Right kidney (tissue), 9 donors: ENCODE data around the gene ZFR2.
"Not testable (repeated sequence)": the region's sequence is repeated elsewhere in the genome, so short reads cannot be mapped to it uniquely, and the experiment has no call there.

ENCODE experiments used
- DNase-seq: peaks from one replicate; pipeline ENCODE4 v3.0.0-alpha.2; 2016
- long read RNA-seq, 8 donors: transcript quantifications; one replicate each; lab custom pipeline, GENCODE V29; 2026

ZFR2 gene
- long read RNA-seq, donor 1, result 0 reads
- long read RNA-seq, donor 2, result 0 reads
- long read RNA-seq, donor 3, result 0 reads
- long read RNA-seq, donor 4, result 0 reads
- long read RNA-seq, donor 5, partial matches to known transcripts, result 0 of 1 reads
- long read RNA-seq, donor 5, other reads (novel, unspliced or antisense), result 0 of 1 reads
- long read RNA-seq, donor 6, partial matches to known transcripts, result 0 of 1 reads
- long read RNA-seq, donor 6, other reads (novel, unspliced or antisense), result 0 of 1 reads
- long read RNA-seq, donor 7, result 0 reads
- long read RNA-seq, donor 8, partial matches to known transcripts, result 0 of 1 reads
- long read RNA-seq, donor 8, other reads (novel, unspliced or antisense), result 0 of 1 reads

GRCh38 chr19:3868770-3869456 lies at the start of gene ZFR2:
Gene ZFR2, minus strand, starts transcription at chr19:3869038. Its CDS starts 21 bp downstream, at chr19:3869017.
- DNase-seq, result no peak

GRCh38 chr19:3916033-3916432 lies 47.2 kb upstream of the ZFR2 start:
- DNase-seq, result no peak

GRCh38 chr19:3914199-3914598 lies 45.4 kb upstream of the ZFR2 start:
- no peak for DNase-seq

GRCh38 chr19:3910105-3910504 lies 41.3 kb upstream of the ZFR2 start:
- no peak for DNase-seq

GRCh38 chr19:3908266-3909054 lies 39.6 kb upstream of the ZFR2 start:
- no peak for DNase-seq

GRCh38 chr19:3907626-3908265 lies 38.9 kb upstream of the ZFR2 start:
- no peak for DNase-seq

- DNase-seq, result no peak
Measured at GRCh38 chr19:3904233-3904632, 35.4 kb upstream of the ZFR2 start.

- no peak for DNase-seq
Measured at GRCh38 chr19:3902317-3902973, 33.6 kb upstream of the ZFR2 start.

- no peak for DNase-seq
Measured at GRCh38 chr19:3899531-3900294, 30.9 kb upstream of the ZFR2 start.

- no peak for DNase-seq
Measured at GRCh38 chr19:3898426-3898825, 29.6 kb upstream of the ZFR2 start.

GRCh38 chr19:3897936-3898335 lies 29.1 kb upstream of the ZFR2 start:
- DNase-seq, result no peak

GRCh38 chr19:3895788-3896187 lies 26.9 kb upstream of the ZFR2 start:
- no peak for DNase-seq

- DNase-seq, result not testable (repeated sequence)
Measured at GRCh38 chr19:3894959-3895358, 26.1 kb upstream of the ZFR2 start.

- no peak for DNase-seq
Measured at GRCh38 chr19:3893509-3894179, 24.8 kb upstream of the ZFR2 start.

GRCh38 chr19:3890591-3890990 lies 21.8 kb upstream of the ZFR2 start:
- no peak for DNase-seq

GRCh38 chr19:3882041-3882384 lies 13.2 kb upstream of the ZFR2 start:
- DNase-seq, result no peak

GRCh38 chr19:3881272-3882040 lies 12.6 kb upstream of the ZFR2 start:
- DNase-seq, result no peak

GRCh38 chr19:3880471-3881271 lies 11.8 kb upstream of the ZFR2 start, which contains the start of gene ATCAY:
Gene ATCAY, plus strand, starts transcription at chr19:3880685. Its CDS starts 5,083 bp downstream, at chr19:3885768.
- no peak for DNase-seq

GRCh38 chr19:3879656-3880055 lies 10.8 kb upstream of the ZFR2 start:
- DNase-seq, result no peak
